Left kidney (tissue), 2 donors: Measurements from ENCODE around the gene SUPT5H. TPM values are rescaled to one million over a fixed set of nuclear protein-coding genes. Genes with fewer than 3 reads are reported as not detected.

Experiments
- DNase-seq: peaks from one replicate; pipeline ENCODE4 v3.0.0-alpha.2; 2013
- polyA plus RNA-seq: library from polyadenylated mRNA; unstranded; fragments of 120-200 nt; gene quantifications from one replicate; pipeline ENCODE4 v1.2.1, GENCODE V29; 2013; ENCODE audit not compliant: insufficient read length

The SUPT5H gene
- polyA plus RNA-seq, 1 donor = 150 TPM

GRCh38 chr19:39408392-39409207, 36.8 kb upstream of the SUPT5H start:
- no peak for DNase-seq

DNA sequence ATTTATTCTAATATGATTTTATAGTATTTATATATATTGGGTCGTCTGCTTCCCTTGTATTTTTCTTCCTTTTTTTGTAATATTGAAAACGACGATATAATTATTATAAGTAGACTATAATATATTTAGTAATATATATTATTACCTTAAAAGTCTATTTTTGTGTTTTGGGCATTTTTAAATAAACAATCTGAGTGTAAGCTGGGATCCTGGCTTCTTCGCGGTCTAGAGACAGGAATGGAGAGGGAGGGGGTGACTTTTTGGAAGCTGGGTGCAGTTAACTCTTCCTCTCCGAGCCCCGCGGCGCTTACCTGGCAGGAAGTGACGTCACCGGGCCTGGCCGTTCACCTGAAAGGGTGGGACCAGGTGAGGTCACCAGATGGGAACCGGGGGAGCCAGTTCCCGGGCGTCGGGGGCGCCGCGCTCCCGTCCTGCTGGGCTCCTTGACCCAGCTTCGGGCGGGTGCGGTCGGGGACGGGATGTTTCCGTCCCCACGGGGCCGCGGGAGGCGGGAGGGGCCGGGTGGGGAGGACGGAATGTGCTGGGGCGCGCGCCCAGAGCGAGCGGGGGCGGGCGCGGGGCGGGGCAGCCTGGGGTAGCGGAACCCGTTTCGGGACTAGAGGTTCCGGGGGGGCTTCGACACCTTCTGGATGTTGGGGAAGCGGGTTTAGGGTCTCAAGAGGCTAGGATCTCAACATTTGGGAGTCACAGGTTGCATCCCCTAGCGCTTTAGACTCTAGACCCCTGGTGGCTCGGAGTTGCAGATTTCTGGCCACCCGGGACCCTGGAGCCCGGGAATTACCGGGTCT, 36.0 kb upstream of the SUPT5H start:
- DNase-seq = peak; percentile 72

GRCh38 chr19:39410017-39410830, 35.2 kb upstream of the SUPT5H start:
- no peak for DNase-seq

DNA sequence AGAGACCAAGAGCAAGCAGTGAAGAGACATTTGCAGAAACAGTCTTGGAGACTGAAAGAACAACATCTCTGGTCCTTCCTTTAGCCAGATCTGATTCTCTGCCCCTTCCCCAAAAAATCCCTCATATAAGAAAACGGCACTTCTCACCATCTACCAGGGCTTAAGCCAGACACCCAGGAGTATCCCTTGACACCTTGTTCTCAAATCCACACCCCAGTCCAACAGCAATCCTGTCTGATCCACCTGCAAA, 34.6 kb upstream of the SUPT5H start:
- DNase-seq = no peak

DNA sequence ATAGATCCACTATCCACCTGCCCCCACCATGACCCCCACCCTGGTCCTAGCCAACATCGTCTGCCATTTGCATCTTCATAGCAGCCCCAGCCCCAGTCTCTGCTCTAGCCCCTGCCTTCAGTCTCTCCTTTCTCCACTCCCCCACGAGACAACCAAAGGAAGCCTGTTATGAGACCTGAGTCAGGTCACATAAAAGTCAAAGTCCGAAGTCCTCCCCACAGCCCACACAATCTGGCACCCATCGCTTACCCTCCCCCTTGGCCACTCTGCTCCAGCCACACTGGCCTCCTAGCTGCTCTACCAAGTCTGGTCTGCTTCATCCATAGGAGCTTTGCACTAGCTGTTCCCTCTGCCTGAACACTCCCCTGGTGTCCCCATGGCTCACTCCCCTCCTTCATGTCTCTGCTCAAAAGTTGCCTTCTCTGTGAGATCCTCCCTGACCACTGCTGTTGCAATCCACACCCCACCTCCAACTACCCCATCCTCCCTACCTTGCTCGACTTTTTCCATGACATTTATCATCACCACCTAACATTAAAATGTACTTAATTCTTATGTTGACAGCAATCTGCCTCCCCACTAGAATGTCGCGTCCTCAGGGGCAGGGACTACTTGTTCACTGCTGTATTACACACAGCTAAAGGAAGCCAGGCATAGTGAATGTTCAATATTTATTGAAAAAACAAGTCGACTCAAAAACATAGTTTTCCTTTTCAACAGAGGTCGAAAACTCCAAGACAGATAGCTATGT, 34.1 kb upstream of the SUPT5H start:
- no peak for DNase-seq

DNA sequence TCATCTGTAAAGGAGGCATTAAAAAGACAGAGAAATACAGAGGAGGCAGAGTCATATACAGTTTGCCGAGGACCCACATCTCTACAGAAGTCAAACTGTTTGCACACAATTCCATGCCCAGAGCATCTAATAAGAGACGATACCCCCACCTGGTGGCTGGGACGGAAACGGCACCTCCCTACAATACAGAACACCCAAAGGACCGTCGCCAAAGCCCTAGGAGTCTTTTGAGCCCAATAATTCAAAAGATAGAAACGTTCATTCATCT, 33.6 kb upstream of the SUPT5H start:
- DNase-seq = peak; percentile 91

DNA sequence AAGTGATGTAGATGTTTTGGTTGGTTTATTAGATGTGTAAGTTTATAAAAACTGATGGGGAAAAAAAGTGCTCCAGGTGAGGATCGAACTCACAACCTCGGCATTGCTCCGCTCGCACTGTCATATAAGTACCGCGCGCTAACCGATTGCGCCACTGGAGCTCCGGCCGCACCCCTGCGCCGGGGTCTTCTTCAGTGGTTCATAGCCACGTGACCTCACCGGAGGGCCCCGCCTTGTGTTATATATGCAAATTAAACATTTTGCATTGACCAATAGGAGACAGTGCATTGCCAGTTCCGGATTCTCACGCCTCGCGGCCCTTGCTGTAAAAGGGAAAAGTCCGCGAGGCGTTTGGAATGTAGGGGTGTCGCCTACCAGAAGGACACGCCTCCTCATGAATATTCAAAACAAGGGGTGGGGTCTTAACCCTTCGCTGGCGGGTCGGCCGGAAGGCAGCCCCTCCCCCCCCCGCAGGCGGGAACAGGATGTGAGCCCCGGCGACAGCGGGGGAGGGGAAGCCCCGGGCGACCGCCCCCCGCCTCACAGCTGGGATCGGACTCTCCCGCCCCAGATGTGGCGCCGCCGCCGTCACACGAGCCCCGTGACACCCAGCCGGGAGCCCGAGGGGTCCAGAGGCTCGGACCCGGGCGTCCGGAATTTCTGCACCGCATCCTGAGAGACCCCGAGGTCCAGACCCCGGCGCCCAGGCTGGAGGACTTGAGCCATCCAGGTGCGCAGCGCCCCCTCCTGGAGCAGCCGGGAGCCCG, 33.1 kb upstream of the SUPT5H start, which contains the start of gene PLEKHG2:
Gene PLEKHG2, plus strand, starts transcription at position 570 of the 767 bp plus-strand sequence. CDS start 1,418 bp downstream, outside the sequence.
- peak; percentile 99 for DNase-seq

- no peak for DNase-seq
These were observed 32.5 kb upstream of the SUPT5H start for GRCh38 chr19:39412867-39413271.

DNA sequence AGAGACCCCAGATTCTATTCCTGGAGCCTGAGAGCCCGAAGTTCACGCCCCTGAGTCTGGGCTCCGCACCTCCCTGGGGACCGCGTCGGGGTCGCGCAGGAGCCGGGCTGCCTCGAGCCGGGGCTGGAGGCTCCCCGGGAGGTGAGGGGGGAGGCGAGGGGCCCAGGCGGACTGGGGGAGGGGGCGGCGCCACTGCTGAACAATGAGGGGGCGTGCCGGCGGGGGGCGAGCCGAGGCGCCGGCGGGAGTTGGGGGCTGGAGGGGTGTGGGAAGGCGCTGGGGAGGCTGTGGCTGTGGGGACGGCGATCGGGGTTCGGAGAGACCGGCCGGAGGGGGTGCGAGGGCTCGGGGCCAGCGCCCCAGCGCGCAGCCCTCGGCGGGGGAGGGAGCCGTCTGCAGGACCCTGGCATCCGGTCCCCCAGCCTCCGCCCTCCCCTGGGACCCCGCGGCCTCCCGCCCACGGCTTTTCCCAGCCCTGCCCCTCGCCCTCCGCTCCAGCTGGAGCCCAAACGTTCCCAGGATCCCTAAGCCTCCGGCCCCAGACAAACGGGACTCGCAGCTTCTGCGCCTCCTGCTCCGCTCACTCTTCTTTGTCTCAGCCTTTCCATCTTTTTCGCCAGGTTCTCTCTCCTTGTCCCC, 32.0 kb upstream of the SUPT5H start:
- DNase-seq = peak; percentile 78

- no peak for DNase-seq
These were observed 31.3 kb upstream of the SUPT5H start for GRCh38 chr19:39413911-39414608.

- no peak for DNase-seq
These were observed 30.0 kb upstream of the SUPT5H start for GRCh38 chr19:39415111-39416046.

- no peak for DNase-seq
These were observed 28.9 kb upstream of the SUPT5H start for GRCh38 chr19:39416152-39417120.

DNA sequence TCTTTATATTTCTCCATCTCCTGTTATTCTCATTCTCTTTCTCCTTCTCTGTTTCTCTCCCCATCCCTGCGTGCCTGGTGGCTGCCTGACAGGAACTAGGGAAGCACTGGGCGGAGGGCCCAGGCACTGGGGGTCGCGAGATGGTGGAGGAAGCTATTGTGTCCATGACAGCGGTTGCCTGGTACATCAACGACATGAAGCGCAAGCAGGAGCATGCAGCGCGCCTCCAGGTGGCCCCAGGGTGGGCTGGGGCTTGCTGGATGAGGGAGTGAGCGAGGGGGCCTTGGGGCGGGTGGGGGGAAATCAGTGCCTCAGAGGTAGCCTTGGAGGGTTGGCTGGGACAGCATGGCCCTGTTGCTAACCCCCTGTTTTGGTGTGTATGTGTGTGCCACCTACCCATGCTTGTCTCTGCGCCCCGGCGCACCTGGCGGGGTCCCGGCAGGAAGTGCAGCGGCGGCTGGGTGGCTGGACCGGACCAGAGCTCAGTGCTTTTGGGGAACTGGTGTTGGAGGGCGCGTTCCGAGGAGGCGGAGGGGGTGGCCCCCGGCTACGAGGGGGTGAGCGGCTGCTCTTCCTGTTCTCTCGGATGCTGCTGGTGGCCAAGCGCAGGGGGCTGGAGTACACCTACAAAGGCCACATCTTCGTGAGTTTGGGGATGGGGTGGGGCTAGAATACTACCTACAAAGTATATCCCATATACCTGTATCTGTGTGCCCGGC, 27.8 kb upstream of the SUPT5H start:
- DNase-seq = no peak

GRCh38 chr19:39419003-39419402, 26.4 kb upstream of the SUPT5H start:
- DNase-seq = no peak

DNA sequence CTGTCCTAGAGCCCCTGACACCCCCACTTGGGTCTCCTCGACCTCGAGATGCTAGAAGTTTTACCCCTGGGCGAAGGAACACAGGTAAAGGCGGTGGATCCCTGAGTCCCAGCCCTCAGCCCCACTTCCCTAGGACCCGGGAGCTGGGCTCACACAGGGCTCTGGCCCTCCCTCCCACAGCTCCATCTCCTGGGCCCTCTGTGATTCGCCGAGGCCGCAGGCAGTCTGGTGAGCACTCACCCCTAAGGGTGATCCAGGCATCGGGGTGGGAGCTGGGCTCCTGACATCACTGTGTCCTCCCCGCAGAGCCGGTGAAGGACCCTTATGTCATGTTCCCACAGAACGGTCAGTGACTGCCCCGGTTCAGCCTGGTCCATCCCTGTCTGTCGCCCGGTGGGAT, 24.6 kb upstream of the SUPT5H start:
- no peak for DNase-seq

DNA sequence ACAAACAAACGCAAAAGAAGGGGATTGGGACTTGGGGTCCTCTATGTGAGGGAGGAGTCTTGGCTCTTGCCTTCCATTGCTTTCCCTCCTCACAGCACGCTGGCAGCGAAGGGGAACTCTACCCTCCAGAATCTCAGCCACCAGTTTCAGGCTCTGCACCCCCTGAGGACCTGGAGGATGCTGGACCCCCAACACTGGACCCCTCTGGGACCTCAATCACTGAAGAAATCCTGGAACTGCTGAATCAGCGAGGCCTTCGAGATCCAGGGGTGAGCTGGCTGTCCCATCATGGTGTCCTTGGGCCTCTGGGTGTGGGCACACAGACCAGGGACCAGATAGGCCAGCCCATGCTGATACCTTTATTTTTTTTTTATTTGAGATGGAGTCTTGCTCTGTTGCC, 23.4 kb upstream of the SUPT5H start:
- no peak for DNase-seq
